Brain microvascular endothelial cell (primary cell): Measurements from ENCODE around the gene TRAM2.
A peak's percentile ranks its signal among the peaks of the same experiment; 100 is the strongest.

Experiments used
- DNase-seq: peaks from one replicate; pipeline ENCODE4 v3.0.0-alpha.2; 2020
- H3K27ac ChIP-seq: fragments of 250-450 bp; sonication (Bioruptor Pico); 2 replicates; pipeline ENCODE4 v1.5.1; 2020; ENCODE audit warnings: mild to moderate bottlenecking, moderate library complexity
- H3K27me3 ChIP-seq: fragments of 250-450 bp; sonication (Bioruptor Pico); replicated peaks from 2 replicates; pipeline ENCODE4 v1.5.1; 2020; ENCODE audit warnings: mild to moderate bottlenecking
- H3K36me3 ChIP-seq: fragments of 250-450 bp; sonication (Bioruptor Pico); replicated peaks from 2 replicates; pipeline ENCODE4 v1.5.1; 2020; ENCODE audit warnings: mild to moderate bottlenecking
- H3K4me3 ChIP-seq: 2 replicates; pipeline ENCODE4 v1.5.1; 2011; ENCODE audit warnings: low read depth, mild to moderate bottlenecking, control low read depth, low read length, moderate library complexity
- CTCF ChIP-seq: IDR thresholded peaks from 2 replicates; pipeline ENCODE4 v1.5.1; 2011; ENCODE audit warnings: low read depth, mild to moderate bottlenecking, moderate library complexity, low read length, control low read depth, inconsistent platforms; ENCODE audit errors: missing control alignments
- in situ Hi-C: cut with HindIII; loops from 2 replicates; pipeline ENCODE4 v1.10.0; 2017; ENCODE audit warnings: low sequenced_read_pairs, low pct_ligation_motif_present

TRAM2 gene

GRCh38 chr6:52527436-52527835, 49.4 kb downstream of the TRAM2 start:
- in situ Hi-C loops, result no loop called here
- H3K27me3 ChIP-seq, result no peaks in the 10 kb centered on the region
- H3K4me3 ChIP-seq, result no peak overlapping the region
- TF ChIP-seq CTCF, result no peak
- no peak overlapping the region for H3K27ac ChIP-seq
- H3K36me3 ChIP-seq, result peaks cover 32% of the 10 kb centered on the region
- DNase-seq, result no peak

- TF ChIP-seq CTCF, result no peak
- in situ Hi-C loops, result no loop called here
- Histone ChIP-seq H3K4me3 (no peak overlapping the region), H3K27me3 (no peaks in the 10 kb centered on the region), H3K36me3 (peaks cover 32% of the 10 kb centered on the region), H3K27ac (peak overlapping the region; percentile 32)
- no peak for DNase-seq
Measured at GRCh38 chr6:52526634-52527033, 50.2 kb downstream of the TRAM2 start.

- H3K36me3 ChIP-seq, result peaks cover 26% of the 10 kb centered on the region
- TF ChIP-seq CTCF, result no peak
- in situ Hi-C loops, result no loop called here
- no peak overlapping the region for H3K4me3 ChIP-seq
- DNase-seq, result no peak
- H3K27ac ChIP-seq, result no peak overlapping the region
- no peaks in the 10 kb centered on the region for H3K27me3 ChIP-seq
Measured at GRCh38 chr6:52524918-52525317, 51.9 kb downstream of the TRAM2 start.

- no peaks in the 10 kb centered on the region for H3K27me3 ChIP-seq
- no peak for TF ChIP-seq CTCF
- H3K4me3 ChIP-seq, result no peak overlapping the region
- in situ Hi-C loops, result no loop called here
- H3K27ac ChIP-seq, result peak overlapping the region; percentile 76
- H3K36me3 ChIP-seq, result peaks cover 23% of the 10 kb centered on the region
- no peak for DNase-seq
Measured at GRCh38 chr6:52523378-52524142, 53.3 kb downstream of the TRAM2 start.

GRCh38 chr6:52522655-52523054, 54.2 kb downstream of the TRAM2 start:
- no peak for DNase-seq
- Histone ChIP-seq H3K4me3 (no peak overlapping the region), H3K36me3 (peaks cover 23% of the 10 kb centered on the region), H3K27ac (peak overlapping the region; percentile 76), H3K27me3 (no peaks in the 10 kb centered on the region)
- in situ Hi-C loops, result no loop called here
- TF ChIP-seq CTCF, result no peak

DNA sequence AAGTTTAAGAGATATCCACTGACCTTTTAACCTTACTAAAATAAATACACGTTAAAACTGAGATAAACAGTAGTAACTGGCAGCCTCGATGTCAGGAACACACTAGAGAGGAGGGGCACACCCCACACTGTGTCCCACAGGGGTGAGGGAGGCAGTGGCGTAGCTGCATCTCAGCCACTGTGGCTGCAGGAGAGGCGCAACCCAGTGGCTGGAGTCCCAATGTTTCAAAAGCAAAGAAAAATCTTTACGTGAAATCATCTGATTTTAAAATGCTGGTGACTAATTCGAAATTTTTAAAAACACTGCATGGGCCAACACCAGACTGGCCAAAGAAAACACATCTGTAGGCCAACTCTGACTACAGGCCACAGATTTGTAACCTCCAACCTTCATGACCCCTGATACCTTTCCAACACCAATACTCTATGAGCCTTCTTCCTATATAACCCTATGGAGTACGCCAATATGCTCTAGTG, 54.7 kb downstream of the TRAM2 start:
- peak; percentile 37 for TF ChIP-seq CTCF
- peak; percentile 78 for DNase-seq
- Histone ChIP-seq H3K36me3 (peaks cover 23% of the 10 kb centered on the region), H3K4me3 (no peak overlapping the region), H3K27ac (peak overlapping the region; percentile 76), H3K27me3 (no peaks in the 10 kb centered on the region)
- in situ Hi-C loops, result no loop called here
